ENCODE results near the gene LTA.

LTA gene

DNA sequence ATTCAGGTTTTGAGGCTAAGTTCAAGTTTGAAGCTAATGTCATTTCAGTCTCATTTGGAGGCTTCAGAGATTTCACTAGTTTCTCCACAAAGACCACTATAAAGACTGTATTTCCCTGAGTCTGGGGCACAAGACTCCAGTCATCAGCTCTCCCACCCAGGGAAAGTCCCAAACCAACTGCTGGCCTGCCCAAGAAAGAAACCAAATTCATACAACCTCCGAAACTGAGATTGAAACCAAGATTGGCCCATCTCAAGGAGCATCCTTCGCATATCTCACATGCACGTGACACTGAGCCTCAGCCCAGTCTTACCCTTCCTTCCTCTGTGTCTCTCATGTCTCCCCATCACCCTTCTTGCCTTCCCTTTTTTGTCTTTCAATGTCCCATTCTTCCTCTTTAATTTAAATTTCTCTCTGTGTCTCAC is 3.5 kb upstream of the LTA start:
- DNase-seq, result no peak

- no peak for DNase-seq
These were observed 2.1 kb upstream of the LTA start for GRCh38 chr6:31569861-31570536.

- no peak for DNase-seq
These were observed 1.4 kb downstream of the LTA start for GRCh38 chr6:31573239-31574105.

DNA sequence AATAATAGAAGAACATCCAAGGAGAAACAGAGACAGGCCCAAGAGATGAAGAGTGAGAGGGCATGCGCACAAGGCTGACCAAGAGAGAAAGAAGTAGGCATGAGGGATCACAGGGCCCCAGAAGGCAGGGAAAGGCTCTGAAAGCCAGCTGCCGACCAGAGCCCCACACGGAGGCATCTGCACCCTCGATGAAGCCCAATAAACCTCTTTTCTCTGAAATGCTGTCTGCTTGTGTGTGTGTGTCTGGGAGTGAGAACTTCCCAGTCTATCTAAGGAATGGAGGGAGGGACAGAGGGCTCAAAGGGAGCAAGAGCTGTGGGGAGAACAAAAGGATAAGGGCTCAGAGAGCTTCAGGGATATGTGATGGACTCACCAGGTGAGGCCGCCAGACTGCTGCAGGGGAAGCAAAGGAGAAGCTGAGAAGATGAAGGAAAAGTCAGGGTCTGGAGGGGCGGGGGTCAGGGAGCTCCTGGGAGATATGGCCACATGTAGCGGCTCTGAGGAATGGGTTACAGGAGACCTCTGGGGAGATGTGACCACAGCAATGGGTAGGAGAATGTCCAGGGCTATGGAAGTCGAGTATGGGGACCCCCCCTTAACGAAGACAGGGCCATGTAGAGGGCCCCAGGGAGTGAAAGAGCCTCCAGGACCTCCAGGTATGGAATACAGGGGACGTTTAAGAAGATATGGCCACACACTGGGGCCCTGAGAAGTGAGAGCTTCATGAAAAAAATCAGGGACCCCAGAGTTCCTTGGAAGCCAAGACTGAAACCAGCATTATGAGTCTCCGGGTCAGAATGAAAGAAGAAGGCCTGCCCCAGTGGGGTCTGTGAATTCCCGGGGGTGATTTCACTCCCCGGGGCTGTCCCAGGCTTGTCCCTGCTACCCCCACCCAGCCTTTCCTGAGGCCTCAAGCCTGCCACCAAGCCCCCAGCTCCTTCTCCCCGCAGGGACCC is 2.3 kb downstream of the LTA start:
- DNase-seq, result no peak

DNA sequence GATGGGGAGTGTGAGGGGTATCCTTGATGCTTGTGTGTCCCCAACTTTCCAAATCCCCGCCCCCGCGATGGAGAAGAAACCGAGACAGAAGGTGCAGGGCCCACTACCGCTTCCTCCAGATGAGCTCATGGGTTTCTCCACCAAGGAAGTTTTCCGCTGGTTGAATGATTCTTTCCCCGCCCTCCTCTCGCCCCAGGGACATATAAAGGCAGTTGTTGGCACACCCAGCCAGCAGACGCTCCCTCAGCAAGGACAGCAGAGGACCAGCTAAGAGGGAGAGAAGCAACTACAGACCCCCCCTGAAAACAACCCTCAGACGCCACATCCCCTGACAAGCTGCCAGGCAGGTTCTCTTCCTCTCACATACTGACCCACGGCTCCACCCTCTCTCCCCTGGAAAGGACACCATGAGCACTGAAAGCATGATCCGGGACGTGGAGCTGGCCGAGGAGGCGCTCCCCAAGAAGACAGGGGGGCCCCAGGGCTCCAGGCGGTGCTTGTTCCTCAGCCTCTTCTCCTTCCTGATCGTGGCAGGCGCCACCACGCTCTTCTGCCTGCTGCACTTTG is 3.3 kb downstream of the LTA start, which contains the start of gene TNF:
Gene TNF (plus strand): TSS at position 231 of the 567 bp plus-strand sequence. CDS start 177 bp downstream, at position 408.
- DNase-seq, result peak in 14 of 56 donors; percentile 3 to 45 (median 14)

DNA sequence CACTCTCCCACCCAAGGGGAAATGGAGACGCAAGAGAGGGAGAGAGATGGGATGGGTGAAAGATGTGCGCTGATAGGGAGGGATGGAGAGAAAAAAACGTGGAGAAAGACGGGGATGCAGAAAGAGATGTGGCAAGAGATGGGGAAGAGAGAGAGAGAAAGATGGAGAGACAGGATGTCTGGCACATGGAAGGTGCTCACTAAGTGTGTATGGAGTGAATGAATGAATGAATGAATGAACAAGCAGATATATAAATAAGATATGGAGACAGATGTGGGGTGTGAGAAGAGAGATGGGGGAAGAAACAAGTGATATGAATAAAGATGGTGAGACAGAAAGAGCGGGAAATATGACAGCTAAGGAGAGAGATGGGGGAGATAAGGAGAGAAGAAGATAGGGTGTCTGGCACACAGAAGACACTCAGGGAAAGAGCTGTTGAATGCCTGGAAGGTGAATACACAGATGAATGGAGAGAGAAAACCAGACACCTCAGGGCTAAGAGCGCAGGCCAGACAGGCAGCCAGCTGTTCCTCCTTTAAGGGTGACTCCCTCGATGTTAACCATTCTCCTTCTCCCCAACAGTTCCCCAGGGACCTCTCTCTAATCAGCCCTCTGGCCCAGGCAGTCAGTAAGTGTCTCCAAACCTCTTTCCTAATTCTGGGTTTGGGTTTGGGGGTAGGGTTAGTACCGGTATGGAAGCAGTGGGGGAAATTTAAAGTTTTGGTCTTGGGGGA is 4.0 kb downstream of the LTA start:
- DNase-seq, result no peak

- no peak for DNase-seq
These were observed 4.9 kb downstream of the LTA start for GRCh38 chr6:31576897-31577578.

DNA sequence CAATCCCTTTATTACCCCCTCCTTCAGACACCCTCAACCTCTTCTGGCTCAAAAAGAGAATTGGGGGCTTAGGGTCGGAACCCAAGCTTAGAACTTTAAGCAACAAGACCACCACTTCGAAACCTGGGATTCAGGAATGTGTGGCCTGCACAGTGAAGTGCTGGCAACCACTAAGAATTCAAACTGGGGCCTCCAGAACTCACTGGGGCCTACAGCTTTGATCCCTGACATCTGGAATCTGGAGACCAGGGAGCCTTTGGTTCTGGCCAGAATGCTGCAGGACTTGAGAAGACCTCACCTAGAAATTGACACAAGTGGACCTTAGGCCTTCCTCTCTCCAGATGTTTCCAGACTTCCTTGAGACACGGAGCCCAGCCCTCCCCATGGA is 5.5 kb downstream of the LTA start:
- no peak for DNase-seq

DNA sequence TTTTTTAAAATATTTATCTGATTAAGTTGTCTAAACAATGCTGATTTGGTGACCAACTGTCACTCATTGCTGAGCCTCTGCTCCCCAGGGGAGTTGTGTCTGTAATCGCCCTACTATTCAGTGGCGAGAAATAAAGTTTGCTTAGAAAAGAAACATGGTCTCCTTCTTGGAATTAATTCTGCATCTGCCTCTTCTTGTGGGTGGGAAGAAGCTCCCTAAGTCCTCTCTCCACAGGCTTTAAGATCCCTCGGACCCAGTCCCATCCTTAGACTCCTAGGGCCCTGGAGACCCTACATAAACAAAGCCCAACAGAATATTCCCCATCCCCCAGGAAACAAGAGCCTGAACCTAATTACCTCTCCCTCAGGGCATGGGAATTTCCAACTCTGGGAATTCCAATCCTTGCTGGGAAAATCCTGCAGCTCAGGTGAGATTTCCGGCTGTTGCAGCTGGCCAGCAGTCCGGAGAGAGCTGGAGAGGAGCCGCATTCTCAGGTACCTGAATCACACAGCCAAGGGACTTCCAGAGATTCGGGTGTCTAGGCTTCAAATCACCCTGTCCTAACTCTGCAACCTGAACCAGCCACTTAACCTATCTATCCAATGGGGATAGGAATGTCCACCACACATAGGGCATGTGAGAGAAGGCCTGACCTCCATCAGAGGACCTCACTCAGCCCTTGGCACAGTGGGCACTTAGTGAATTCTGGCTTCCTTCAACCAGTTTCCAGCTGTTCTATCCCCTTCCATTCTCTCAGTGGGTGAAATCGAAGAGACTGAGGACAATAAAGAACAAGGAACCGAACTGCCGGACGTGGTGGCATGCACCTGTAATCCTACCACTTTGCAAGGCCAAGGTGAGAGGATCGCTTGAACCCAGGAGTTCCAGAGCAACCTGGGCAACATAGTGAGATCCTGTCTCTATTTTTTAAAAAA is 6.4 kb downstream of the LTA start:
- DNase-seq, result no peak

DNA sequence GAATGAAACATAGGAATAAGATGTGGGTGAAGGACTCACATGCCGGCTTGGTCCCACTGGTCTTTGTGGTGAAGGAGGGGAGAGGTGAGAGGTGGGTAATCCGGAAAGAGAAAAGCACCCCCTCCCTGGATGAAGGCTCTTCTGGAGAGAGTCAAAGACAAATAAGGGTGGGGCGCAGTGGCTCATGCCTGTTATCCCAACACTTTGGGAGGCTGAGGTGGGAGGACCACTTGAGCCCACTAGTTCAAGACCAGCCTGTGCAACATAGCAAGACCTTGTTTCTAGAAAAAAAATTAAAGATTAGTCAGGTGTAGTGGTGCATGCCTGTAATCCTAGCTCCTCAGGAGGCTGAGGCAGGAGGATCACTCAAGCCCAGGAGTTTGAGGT is 7.0 kb downstream of the LTA start:
- no peak for DNase-seq

- DNase-seq, result no peak
These were observed 7.7 kb downstream of the LTA start for GRCh38 chr6:31579546-31580437.

DNA sequence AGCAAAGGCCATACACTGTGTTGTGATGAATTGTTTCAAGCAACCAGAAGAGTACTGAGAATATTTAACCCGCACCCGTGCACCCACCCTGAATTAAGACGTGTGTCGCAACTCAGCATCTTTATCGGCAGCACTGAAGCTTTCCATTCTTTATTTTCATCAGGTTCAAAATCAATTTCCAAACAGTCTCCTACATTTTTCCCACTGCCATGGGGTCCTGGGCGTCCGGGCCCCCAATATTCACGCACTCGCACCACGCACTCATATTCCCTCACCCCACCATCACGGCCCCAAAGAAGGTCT is 8.3 kb downstream of the LTA start:
- DNase-seq, result no peak

DNA sequence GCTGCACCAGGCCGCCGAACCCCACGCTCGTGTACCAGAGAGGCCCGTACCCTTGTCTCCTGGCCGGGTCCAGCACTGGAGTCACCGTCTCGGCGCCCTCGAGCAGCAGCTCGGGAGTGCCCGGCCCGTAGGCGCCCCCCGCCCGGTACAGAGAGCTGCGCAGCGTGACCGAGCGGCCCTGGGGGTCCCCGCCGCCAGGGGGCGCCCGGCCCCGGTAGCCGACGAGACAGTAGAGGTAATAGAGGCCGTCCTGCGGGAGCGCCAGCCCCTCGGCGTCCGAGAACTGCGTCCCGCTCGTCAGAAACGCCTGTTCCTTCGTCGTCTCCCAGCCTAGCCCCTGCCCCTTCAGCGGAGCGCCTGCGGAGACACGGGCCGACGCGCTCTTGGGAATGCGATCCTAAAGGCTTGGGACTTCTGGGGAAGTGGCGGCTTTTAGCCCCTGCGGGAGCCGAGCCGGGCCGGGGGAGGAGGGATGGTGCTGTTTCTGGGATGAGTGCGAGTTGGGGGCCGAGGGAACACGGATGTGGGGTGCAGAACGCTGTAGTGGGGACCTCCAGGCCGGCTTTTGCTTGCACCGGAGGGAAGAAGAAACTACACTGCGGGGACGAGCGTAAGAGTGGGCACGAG is 8.8 kb downstream of the LTA start:
- DNase-seq, result peak in 53 of 56 donors; percentile 24 to 92 (median 72)

DNA sequence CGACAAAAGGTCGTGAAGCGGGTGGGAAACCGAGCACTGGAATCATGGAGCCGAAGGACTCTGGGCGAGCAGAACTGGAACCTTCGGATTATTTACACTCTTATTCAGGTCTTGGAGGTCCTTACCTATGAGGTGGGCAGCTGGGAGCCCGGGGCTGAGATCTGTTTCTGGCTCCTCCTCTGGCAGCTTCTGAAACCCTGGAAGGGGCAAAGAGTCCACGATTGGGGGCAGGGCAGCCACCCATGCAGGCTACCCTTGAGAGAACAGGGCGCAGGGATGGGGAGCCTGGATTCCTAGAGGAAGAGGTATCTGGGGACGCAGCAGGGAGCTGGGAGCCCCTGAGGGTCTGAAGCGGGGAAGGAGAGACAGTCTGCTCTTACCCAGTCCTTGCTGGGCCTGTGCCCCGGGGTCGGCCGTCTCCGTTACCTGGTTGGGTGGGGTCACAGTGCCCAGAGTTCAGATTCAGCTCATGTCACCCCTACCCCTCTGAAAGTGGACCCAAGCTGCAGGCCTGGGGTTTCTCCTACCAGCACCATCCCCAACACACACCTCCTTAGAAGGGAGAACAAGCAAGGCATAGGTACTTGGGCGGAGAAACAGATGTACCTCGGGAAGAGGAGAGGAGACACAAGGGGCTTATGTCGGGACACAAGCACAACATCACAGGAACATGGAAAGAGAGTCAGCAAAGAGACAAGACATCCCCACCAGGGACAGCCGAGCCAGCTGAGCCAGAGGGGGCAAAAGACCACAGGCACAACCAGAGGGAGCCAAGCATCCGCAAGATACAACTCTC is 9.5 kb downstream of the LTA start:
- DNase-seq, result peak in 9 of 56 donors; percentile 13 to 50 (median 32)

GRCh38 chr6:31582230-31582643 is 10.1 kb downstream of the LTA start, which contains the start of gene LTB:
LTB (minus strand) TSS chr6:31582424; CDS start chr6:31582417, 7 bp downstream.
- no peak for DNase-seq

DNA sequence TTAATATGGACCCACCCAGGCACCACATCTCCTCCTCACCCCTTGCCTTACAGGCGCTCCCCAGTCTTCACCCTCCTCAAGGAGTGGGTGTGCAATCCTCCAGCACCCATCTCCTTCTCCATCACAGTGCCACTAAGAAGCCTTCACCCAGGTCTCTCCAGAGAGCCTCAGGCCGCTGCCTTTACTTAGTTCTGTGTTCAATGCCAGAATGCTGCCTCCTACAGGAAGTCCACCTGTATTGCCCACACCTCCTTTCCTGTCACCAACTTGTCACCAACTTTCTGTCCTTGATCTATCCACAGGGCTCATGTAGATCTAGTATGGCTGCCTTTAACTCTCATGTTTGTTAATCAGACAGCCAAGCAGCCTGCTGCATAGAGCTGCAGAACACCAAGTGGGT is 13.4 kb downstream of the LTA start:
- no peak for DNase-seq

All from nucleus accumbens (tissue), 56 donors.